ENCODE results near the gene AK8. TPM values are rescaled to one million over a fixed set of nuclear protein-coding genes. Genes with fewer than 3 reads are reported as not detected.

AK8 gene
- total RNA-seq, 1 experiment from 2014 or later, result 0.88 TPM

DNA sequence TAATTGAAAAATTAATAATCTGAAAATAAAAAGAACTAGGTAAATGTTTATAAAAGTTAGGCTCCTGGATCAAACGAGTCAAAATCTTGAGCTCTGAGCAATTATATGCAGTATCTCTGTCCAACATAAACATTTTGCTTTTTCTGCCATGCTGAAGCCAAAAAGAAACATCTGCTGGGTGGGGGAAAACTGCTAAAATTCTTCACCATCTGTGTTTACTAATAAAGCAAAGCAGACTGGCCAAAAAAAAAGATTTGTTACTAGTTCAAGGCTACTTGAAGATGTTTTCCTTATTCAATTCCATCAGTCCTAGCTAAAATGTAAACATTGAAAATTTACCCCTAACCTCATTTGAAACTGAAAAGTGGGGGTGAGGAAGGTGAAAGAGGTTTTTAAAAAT lies 178.1 kb downstream of the AK8 start:
- Mint-ChIP-seq H3K36me3 (ENCODE audit: insufficient read depth, unreplicated experiment) (peaks cover 10% of the 10 kb centered on the region), H3K4me1 (ENCODE audit: low read depth, unreplicated experiment) (no peaks in the 10 kb centered on the region), H3K27ac (ENCODE audit: unreplicated experiment) (no peak overlapping the region), H3K9me3 (ENCODE audit: unreplicated experiment) (peaks cover 49% of the 10 kb centered on the region), H3K27me3 (ENCODE audit: insufficient read depth, unreplicated experiment) (no peaks in the 10 kb centered on the region), H3K4me3 (ENCODE audit: unreplicated experiment) (no peak overlapping the region)
- no TSS peak for BruUV-seq (replicated peaks)
- ChIA-PET CTCF (no interaction called here), POLR2A (interaction anchor here (0.6 kb wide), 1 partner anchor 11 kb away, joined by 3 read pairs; no protein-coding TSS in a partner anchor)
- no peaks in the 10 kb centered on the region for H3K4me1 ChIP-seq
- no peaks in the 10 kb centered on the region for H3K27me3 ChIP-seq (replicated peaks; ENCODE audit: control insufficient read depth, insufficient read depth, low read length)
- intact Hi-C loops (cut with micrococcal nuclease; ENCODE audit: unreplicated experiment), result no loop called here
- no peaks in the 10 kb centered on the region for H3K36me3 ChIP-seq (ENCODE audit: control insufficient read depth, insufficient read depth, low read length)
- peaks cover 33% of the 10 kb centered on the region for H3K9me3 ChIP-seq
- no peak for DNase-seq
- no peak overlapping the region for H3K4me3 ChIP-seq (ENCODE audit: low read depth, low read length)
- TF ChIP-seq, protein P1, sequence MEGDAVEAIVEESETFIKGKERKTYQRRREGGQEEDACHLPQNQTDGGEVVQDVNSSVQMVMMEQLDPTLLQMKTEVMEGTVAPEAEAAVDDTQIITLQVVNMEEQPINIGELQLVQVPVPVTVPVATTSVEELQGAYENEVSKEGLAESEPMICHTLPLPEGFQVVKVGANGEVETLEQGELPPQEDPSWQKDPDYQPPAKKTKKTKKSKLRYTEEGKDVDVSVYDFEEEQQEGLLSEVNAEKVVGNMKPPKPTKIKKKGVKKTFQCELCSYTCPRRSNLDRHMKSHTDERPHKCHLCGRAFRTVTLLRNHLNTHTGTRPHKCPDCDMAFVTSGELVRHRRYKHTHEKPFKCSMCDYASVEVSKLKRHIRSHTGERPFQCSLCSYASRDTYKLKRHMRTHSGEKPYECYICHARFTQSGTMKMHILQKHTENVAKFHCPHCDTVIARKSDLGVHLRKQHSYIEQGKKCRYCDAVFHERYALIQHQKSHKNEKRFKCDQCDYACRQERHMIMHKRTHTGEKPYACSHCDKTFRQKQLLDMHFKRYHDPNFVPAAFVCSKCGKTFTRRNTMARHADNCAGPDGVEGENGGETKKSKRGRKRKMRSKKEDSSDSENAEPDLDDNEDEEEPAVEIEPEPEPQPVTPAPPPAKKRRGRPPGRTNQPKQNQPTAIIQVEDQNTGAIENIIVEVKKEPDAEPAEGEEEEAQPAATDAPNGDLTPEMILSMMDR (IDR thresholded peaks at IDR 0.05; ENCODE audit: insufficient read depth in 1 of 2, low read depth in 1 of 2, low read length in 1 of 2, severe bottlenecking in 1 of 2, unreplicated experiment in 1 of 2), result no peak

DNA sequence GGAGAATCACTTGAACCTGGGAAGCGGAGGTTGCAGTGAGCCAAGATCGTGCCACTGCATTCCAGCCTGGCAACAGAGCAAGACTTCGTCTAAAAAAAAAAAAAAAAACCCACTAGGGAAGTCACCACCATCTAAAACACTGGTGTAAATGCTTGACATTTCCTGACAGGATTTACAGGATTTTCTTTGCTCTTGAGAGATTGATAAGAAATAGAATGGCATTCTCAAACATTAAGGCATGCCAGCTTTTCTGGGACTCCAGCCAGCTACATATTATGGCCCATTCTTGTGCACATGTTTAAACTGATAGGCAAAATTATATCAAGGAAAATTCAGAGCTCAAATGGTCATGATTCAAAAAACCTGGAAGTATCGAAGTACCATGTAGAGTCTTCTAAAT lies 179.1 kb downstream of the AK8 start:
- no peak for DNase-seq
- Mint-ChIP-seq H3K27ac (ENCODE audit: unreplicated experiment) (no peak overlapping the region), H3K4me3 (ENCODE audit: unreplicated experiment) (no peak overlapping the region), H3K9me3 (ENCODE audit: unreplicated experiment) (peaks cover 44% of the 10 kb centered on the region), H3K4me1 (ENCODE audit: low read depth, unreplicated experiment) (no peaks in the 10 kb centered on the region), H3K36me3 (ENCODE audit: insufficient read depth, unreplicated experiment) (peaks cover 17% of the 10 kb centered on the region), H3K27me3 (ENCODE audit: insufficient read depth, unreplicated experiment) (no peaks in the 10 kb centered on the region)
- Histone ChIP-seq H3K9me3 (peaks cover 33% of the 10 kb centered on the region), H3K4me3 (ENCODE audit: low read depth, low read length) (no peak overlapping the region), H3K4me1 (no peaks in the 10 kb centered on the region), H3K27me3 (replicated peaks; ENCODE audit: control insufficient read depth, insufficient read depth, low read length) (no peaks in the 10 kb centered on the region), H3K36me3 (ENCODE audit: control insufficient read depth, insufficient read depth, low read length) (no peaks in the 10 kb centered on the region)
- no TSS peak for BruUV-seq (replicated peaks)
- TF ChIP-seq, protein P1 (IDR thresholded peaks at IDR 0.05; ENCODE audit: insufficient read depth in 1 of 2, low read depth in 1 of 2, low read length in 1 of 2, severe bottlenecking in 1 of 2, unreplicated experiment in 1 of 2), result no peak
- intact Hi-C loops (cut with micrococcal nuclease; ENCODE audit: unreplicated experiment), result no loop called here
- CTCF ChIA-PET, result interaction anchor here (0.7 kb wide), 1 partner anchor 76 kb away, joined by 7 read pairs; no protein-coding TSS in a partner anchor
- POLR2A ChIA-PET, result interaction anchor here (0.7 kb wide), 1 partner anchor 281 kb away, joined by 6 read pairs; no protein-coding TSS in a partner anchor

DNA sequence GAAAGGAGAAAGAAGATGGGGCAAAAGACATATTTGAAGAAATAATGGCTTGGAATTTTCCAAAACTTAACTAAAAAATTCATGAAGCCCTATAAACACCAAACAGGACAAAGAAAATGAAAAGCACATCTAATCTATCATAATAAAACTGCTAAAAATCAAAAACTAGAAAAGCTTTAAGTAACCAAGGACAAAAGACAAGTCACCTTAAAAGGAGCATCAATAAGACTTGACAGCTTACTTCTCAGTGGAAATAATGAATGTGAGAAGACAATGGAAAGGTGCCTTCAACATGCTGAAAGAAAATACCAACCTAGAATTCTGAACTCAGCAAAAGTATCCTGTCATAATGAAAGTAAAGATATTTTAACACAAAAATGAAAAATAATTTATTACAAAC lies 180.9 kb downstream of the AK8 start:
- peaks cover 23% of the 10 kb centered on the region for H3K9me3 ChIP-seq
- no peaks in the 10 kb centered on the region for H3K4me1 Mint-ChIP-seq (ENCODE audit: low read depth, unreplicated experiment)
- no peak for DNase-seq
- no peak overlapping the region for H3K4me3 Mint-ChIP-seq (ENCODE audit: unreplicated experiment)
- H3K4me1 ChIP-seq, result no peaks in the 10 kb centered on the region
- peaks cover 20% of the 10 kb centered on the region for H3K36me3 Mint-ChIP-seq (ENCODE audit: insufficient read depth, unreplicated experiment)
- no peaks in the 10 kb centered on the region for H3K27me3 ChIP-seq (replicated peaks; ENCODE audit: control insufficient read depth, insufficient read depth, low read length)
- intact Hi-C loops (cut with micrococcal nuclease; ENCODE audit: unreplicated experiment), result no loop called here
- BruUV-seq (replicated peaks), result no TSS peak
- H3K27me3 Mint-ChIP-seq (ENCODE audit: insufficient read depth, unreplicated experiment), result no peaks in the 10 kb centered on the region
- H3K9me3 Mint-ChIP-seq (ENCODE audit: unreplicated experiment), result peaks cover 33% of the 10 kb centered on the region
- CTCF ChIA-PET, result no interaction called here
- TF ChIP-seq, protein P1 (IDR thresholded peaks at IDR 0.05; ENCODE audit: insufficient read depth in 1 of 2, low read depth in 1 of 2, low read length in 1 of 2, severe bottlenecking in 1 of 2, unreplicated experiment in 1 of 2), result no peak
- POLR2A ChIA-PET, result no interaction called here
- no peak overlapping the region for H3K27ac Mint-ChIP-seq (ENCODE audit: unreplicated experiment)
- no peak overlapping the region for H3K4me3 ChIP-seq (ENCODE audit: low read depth, low read length)
- no peaks in the 10 kb centered on the region for H3K36me3 ChIP-seq (ENCODE audit: control insufficient read depth, insufficient read depth, low read length)

All from Caco-2 (cell line).